OCI-LY3 (cell line): ENCODE results near the gene HRH3.

ENCODE experiments used
- H2AFZ ChIP-seq: fragments of 200-600, 300-600 bp; shearing (Covaris generic); 2 replicates; pipeline ENCODE4 v1.6.0; 2014; ENCODE audit warnings: antibody characterized with exemption, low read depth, low read length
- H3K27ac ChIP-seq: fragments of 200-600, 300-600 bp; sonication (generic); 2 replicates; pipeline ENCODE4 v1.5.1; 2014; ENCODE audit warnings: mild to moderate bottlenecking, low read length, moderate library complexity, mixed read lengths
- H3K27me3 ChIP-seq: fragments of 200-600, 300-600 bp; sonication (generic); 2 replicates; pipeline ENCODE4 v1.6.1; 2014; ENCODE audit warnings: low read depth, low read length, mixed read lengths
- H3K36me3 ChIP-seq: fragments of 200-600, 300-600 bp; sonication (generic); replicated peaks from 2 replicates; pipeline ENCODE3; 2014; ENCODE audit warnings: low read depth, low read length, mixed read lengths
- H3K4me1 ChIP-seq: fragments of 300-600, 200-600 bp; sonication (generic); 2 replicates; pipeline ENCODE4 v1.6.1; 2014; ENCODE audit warnings: low read length, mixed read lengths
- H3K4me2 ChIP-seq: fragments of 200-600, 300-600 bp; sonication (generic); 2 replicates; pipeline ENCODE4 v1.6.1; 2014; ENCODE audit warnings: low read length, mixed read lengths
- H3K4me3 ChIP-seq: fragments of 300-600, 200-600 bp; sonication (generic); 2 replicates; pipeline ENCODE4 v1.5.1; 2014; ENCODE audit warnings: antibody characterized with exemption, mild to moderate bottlenecking, low read length, moderate library complexity
- H3K79me2 ChIP-seq: fragments of 300-600, 200-600 bp; shearing (Covaris generic); 2 replicates; pipeline ENCODE4 v1.6.1; 2014; ENCODE audit warnings: mild to moderate bottlenecking, low read length, mixed read lengths
- H3K9ac ChIP-seq: fragments of 300-600, 200-600 bp; shearing (Covaris generic); 2 replicates; pipeline ENCODE4 v1.6.0; 2014; ENCODE audit warnings: mild to moderate bottlenecking, low read length, moderate library complexity
- H3K9me3 ChIP-seq: fragments of 200-600, 300-600 bp; shearing (Covaris generic); 2 replicates; pipeline ENCODE4 v1.6.1; 2014; ENCODE audit warnings: low read length, mixed read lengths; ENCODE audit not compliant: insufficient read depth
- H4K20me1 ChIP-seq: fragments of 200-600, 300-600 bp; sonication (generic); 2 replicates; pipeline ENCODE4 v1.6.1; 2016; ENCODE audit warnings: low read length, mixed read lengths; ENCODE audit not compliant: insufficient read depth
- CTCF ChIP-seq: fragments of 200-600, 300-600 bp; sonication (generic); IDR thresholded peaks from 2 replicates; pipeline ENCODE4 v1.5.1; 2014; ENCODE audit warnings: antibody characterized with exemption, low read length, low read depth
- EZH2phosphoT487 ChIP-seq: fragments of 200-600 bp; shearing (Covaris generic); IDR thresholded peaks from 2 replicates; pipeline ENCODE4 v1.6.1; 2018; ENCODE audit warnings: antibody characterized with exemption, mixed run types, low read depth

The HRH3 gene

GRCh38 chr20:62255976-62256375, 35.9 kb upstream of the HRH3 start:
- Histone ChIP-seq H3K79me2 (peaks cover 17% of the 10 kb centered on the region), H3K36me3 (peaks cover 5% of the 10 kb centered on the region), H4K20me1 (peaks cover 44% of the 10 kb centered on the region), H3K9me3 (no peaks in the 10 kb centered on the region), H3K27me3 (no peaks in the 10 kb centered on the region), H3K4me1 (no peaks in the 10 kb centered on the region), H2AFZ (no peak overlapping the region), H3K27ac (no peak overlapping the region), H3K9ac (no peak overlapping the region), H3K4me3 (no peak overlapping the region), H3K4me2 (no peak overlapping the region)
- TF ChIP-seq EZH2phosphoT487 (no peak), CTCF (no peak)

GRCh38 chr20:62254021-62254724, 34.1 kb upstream of the HRH3 start:
- Histone ChIP-seq H2AFZ (no peak overlapping the region), H3K27ac (no peak overlapping the region), H3K9ac (no peak overlapping the region), H3K4me3 (no peak overlapping the region), H3K4me1 (peaks cover 2% of the 10 kb centered on the region), H3K36me3 (peaks cover 5% of the 10 kb centered on the region), H3K79me2 (peaks cover 28% of the 10 kb centered on the region), H3K27me3 (no peaks in the 10 kb centered on the region), H3K9me3 (no peaks in the 10 kb centered on the region), H3K4me2 (no peak overlapping the region), H4K20me1 (peaks cover 57% of the 10 kb centered on the region)
- TF ChIP-seq EZH2phosphoT487 (no peak), CTCF (no peak)

GRCh38 chr20:62253398-62253797, 33.3 kb upstream of the HRH3 start:
- Histone ChIP-seq H3K27me3 (no peaks in the 10 kb centered on the region), H3K9me3 (no peaks in the 10 kb centered on the region), H3K36me3 (peaks cover 5% of the 10 kb centered on the region), H3K4me3 (no peak overlapping the region), H3K79me2 (peaks cover 34% of the 10 kb centered on the region), H3K9ac (no peak overlapping the region), H3K4me2 (no peak overlapping the region), H3K27ac (no peak overlapping the region), H3K4me1 (peaks cover 8% of the 10 kb centered on the region), H2AFZ (no peak overlapping the region), H4K20me1 (peaks cover 57% of the 10 kb centered on the region)
- TF ChIP-seq EZH2phosphoT487 (no peak), CTCF (no peak)

GRCh38 chr20:62252342-62252966, 32.4 kb upstream of the HRH3 start:
- TF ChIP-seq CTCF (no peak), EZH2phosphoT487 (no peak)
- H3K27ac ChIP-seq: no peak overlapping the region
- H3K4me1 ChIP-seq: peaks cover 8% of the 10 kb centered on the region
- peaks cover 5% of the 10 kb centered on the region for H3K36me3 ChIP-seq
- no peak overlapping the region for H2AFZ ChIP-seq
- no peaks in the 10 kb centered on the region for H3K27me3 ChIP-seq
- no peaks in the 10 kb centered on the region for H3K9me3 ChIP-seq
- H3K79me2 ChIP-seq: peaks cover 38% of the 10 kb centered on the region
- H4K20me1 ChIP-seq: peaks cover 54% of the 10 kb centered on the region
- H3K9ac ChIP-seq: no peak overlapping the region
- H3K4me3 ChIP-seq: no peak overlapping the region
- no peak overlapping the region for H3K4me2 ChIP-seq
